Activated CD8-positive, alpha-beta memory T cell treated with anti-CD3 and anti-CD28 coated beads, Interleukin-2, amount 50 U/mL, for 24 hours (primary cell): ENCODE measurements around the gene OR13C8.
"Not testable (repeated sequence)": the region's sequence is repeated elsewhere in the genome, so short reads cannot be mapped to it uniquely, and the experiment has no call there.

Experiments
- DNase-seq: peaks from one replicate; pipeline ENCODE4 v3.0.0-alpha.2; 2020; ENCODE audit errors: extremely low read depth

OR13C8 gene

GRCh38 chr9:104568868-104569267, at the start of gene OR13C8:
Gene OR13C8, plus strand, starts transcription at chr9:104569168. Its CDS starts 0 bp downstream, at chr9:104569168.
- no peak for DNase-seq

GRCh38 chr9:104520241-104520640, 48.7 kb upstream of the OR13C8 start:
- not testable (repeated sequence) for DNase-seq

GRCh38 chr9:104527109-104527508, 41.9 kb upstream of the OR13C8 start, which contains the start of gene OR13C4:
Gene OR13C4, minus strand, starts transcription at chr9:104527209. Its CDS starts 0 bp downstream, at chr9:104527209.
- DNase-seq, result no peak

- no peak for DNase-seq
Measured at GRCh38 chr9:104536756-104537155, 32.2 kb upstream of the OR13C8 start, which contains the start of gene OR13C3. Gene OR13C3, minus strand, starts transcription at chr9:104536856. Its CDS starts 133 bp downstream, at chr9:104536723.

- DNase-seq, result no peak
Measured at GRCh38 chr9:104539275-104539674, 29.7 kb upstream of the OR13C8 start.

GRCh38 chr9:104544644-104545043, 24.3 kb upstream of the OR13C8 start:
- no peak for DNase-seq

GRCh38 chr9:104553261-104553660, 15.7 kb upstream of the OR13C8 start:
- DNase-seq, result no peak

GRCh38 chr9:104555521-104555920, 13.4 kb upstream of the OR13C8 start:
- no peak for DNase-seq

GRCh38 chr9:104556830-104557634, 11.9 kb upstream of the OR13C8 start:
- no peak for DNase-seq

- no peak for DNase-seq
Measured at GRCh38 chr9:104564358-104564757, 4.6 kb upstream of the OR13C8 start.

- DNase-seq, result no peak
Measured at GRCh38 chr9:104572612-104573011, 3.6 kb downstream of the OR13C8 start.

- DNase-seq, result no peak
Measured at GRCh38 chr9:104575456-104575855, 6.5 kb downstream of the OR13C8 start.

- DNase-seq, result no peak
Measured at GRCh38 chr9:104577263-104577662, 8.3 kb downstream of the OR13C8 start.

GRCh38 chr9:104580562-104580961, 11.6 kb downstream of the OR13C8 start:
- DNase-seq, result no peak

GRCh38 chr9:104586496-104587180, 17.7 kb downstream of the OR13C8 start:
- no peak for DNase-seq

GRCh38 chr9:104589626-104590025, 20.7 kb downstream of the OR13C8 start:
- DNase-seq, result no peak

GRCh38 chr9:104598749-104599148, 29.8 kb downstream of the OR13C8 start:
- DNase-seq, result not testable (repeated sequence)

GRCh38 chr9:104599313-104599712, 30.3 kb downstream of the OR13C8 start, which contains the start of gene OR13C5:
Gene OR13C5, minus strand, starts transcription at chr9:104599413. Its CDS starts 0 bp downstream, at chr9:104599413.
- not testable (repeated sequence) for DNase-seq

- no peak for DNase-seq
Measured at GRCh38 chr9:104604801-104605200, 35.8 kb downstream of the OR13C8 start.

- not testable (repeated sequence) for DNase-seq
Measured at GRCh38 chr9:104605527-104605926, 36.6 kb downstream of the OR13C8 start, which contains the start of gene OR13C2. Gene OR13C2, minus strand, starts transcription at chr9:104605627. Its CDS starts 0 bp downstream, at chr9:104605627.

GRCh38 chr9:104606152-104606551, 37.2 kb downstream of the OR13C8 start:
- DNase-seq, result no peak

GRCh38 chr9:104608336-104608735, 39.4 kb downstream of the OR13C8 start:
- DNase-seq, result no peak

- DNase-seq, result no peak
Measured at GRCh38 chr9:104611213-104611612, 42.2 kb downstream of the OR13C8 start.
